Measurements from ENCODE around the gene TMEM132C.

The TMEM132C gene

DNA sequence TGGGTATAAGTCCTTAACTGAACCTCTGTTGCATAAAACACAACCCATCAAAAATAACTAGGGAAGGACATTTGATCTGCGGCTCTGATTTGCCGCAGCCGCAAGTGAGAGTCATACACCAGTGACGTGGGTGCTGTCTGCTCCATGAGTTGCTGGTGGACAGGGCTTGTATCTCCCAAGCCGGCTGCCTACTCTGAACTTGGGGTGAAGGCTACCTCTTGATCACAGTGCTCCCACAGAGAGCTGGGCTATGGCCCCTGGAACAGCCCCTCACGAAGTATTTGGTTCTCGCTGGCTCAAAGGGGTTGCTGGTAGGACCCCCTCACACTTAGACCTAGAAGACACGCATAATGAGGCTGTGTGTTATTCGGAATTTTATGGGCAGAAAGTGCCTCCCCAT, 118.8 kb downstream of the TMEM132C start:
- Histone ChIP-seq H3K27ac (ENCODE audit: extremely low read depth, low read depth, low read length) (no peak overlapping the region), H3K4me3 (ENCODE audit: low read depth, low read length) (no peak overlapping the region), H3K36me3 (ENCODE audit: control insufficient read depth in 2 of 2, insufficient read depth in 1 of 2, low read length in 2 of 2) (no peaks in the 10 kb centered on the region), H3K4me1 (ENCODE audit: control insufficient read depth, insufficient read depth, low read length) (no peaks in the 10 kb centered on the region), H3K9me3 (ENCODE audit: control insufficient read depth, insufficient read depth, low read depth, low read length) (no peaks in the 10 kb centered on the region)
- ChIA-PET POLR2A (no interaction called here), CTCF (no interaction called here)
- TF ChIP-seq ZNF391 (tag by site-specific recombination; IDR thresholded peaks at IDR 0.05; ENCODE audit: borderline replicate concordance, low read depth) (no peak), ZNF548 (tag by site-specific recombination; IDR thresholded peaks at IDR 0.05) (no peak), ZSCAN30 (tag by site-specific recombination; IDR thresholded peaks at IDR 0.05) (no peak), MZF1 (tag by site-specific recombination; IDR thresholded peaks at IDR 0.05; ENCODE audit: borderline replicate concordance) (no peak), ZNF404 (tag by site-specific recombination; IDR thresholded peaks at IDR 0.05) (no peak), ZNF341 (tag by site-specific recombination; IDR thresholded peaks at IDR 0.05; ENCODE audit: low read depth) (no peak), SCRT1 (tag by site-specific recombination; IDR thresholded peaks at IDR 0.05; ENCODE audit: borderline replicate concordance) (no peak), ZNF571 (tag by site-specific recombination; IDR thresholded peaks at IDR 0.05) (no peak), ZNF24 (tag by site-specific recombination; IDR thresholded peaks at IDR 0.05) (no peak), ZNF211 (tag by site-specific recombination; IDR thresholded peaks at IDR 0.05; ENCODE audit: low read depth) (no peak), MEIS1 (CRISPR knock-in tag; IDR thresholded peaks at IDR 0.05; ENCODE audit: borderline replicate concordance) (no peak)
- TF ChIP-seq, protein P1, sequence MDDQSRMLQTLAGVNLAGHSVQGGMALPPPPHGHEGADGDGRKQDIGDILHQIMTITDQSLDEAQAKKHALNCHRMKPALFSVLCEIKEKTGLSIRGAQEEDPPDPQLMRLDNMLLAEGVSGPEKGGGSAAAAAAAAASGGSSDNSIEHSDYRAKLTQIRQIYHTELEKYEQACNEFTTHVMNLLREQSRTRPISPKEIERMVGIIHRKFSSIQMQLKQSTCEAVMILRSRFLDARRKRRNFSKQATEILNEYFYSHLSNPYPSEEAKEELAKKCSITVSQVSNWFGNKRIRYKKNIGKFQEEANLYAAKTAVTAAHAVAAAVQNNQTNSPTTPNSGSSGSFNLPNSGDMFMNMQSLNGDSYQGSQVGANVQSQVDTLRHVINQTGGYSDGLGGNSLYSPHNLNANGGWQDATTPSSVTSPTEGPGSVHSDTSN (CRISPR knock-in tag; IDR thresholded peaks at IDR 0.05) = no peak
- TF ChIP-seq, protein P2, sequence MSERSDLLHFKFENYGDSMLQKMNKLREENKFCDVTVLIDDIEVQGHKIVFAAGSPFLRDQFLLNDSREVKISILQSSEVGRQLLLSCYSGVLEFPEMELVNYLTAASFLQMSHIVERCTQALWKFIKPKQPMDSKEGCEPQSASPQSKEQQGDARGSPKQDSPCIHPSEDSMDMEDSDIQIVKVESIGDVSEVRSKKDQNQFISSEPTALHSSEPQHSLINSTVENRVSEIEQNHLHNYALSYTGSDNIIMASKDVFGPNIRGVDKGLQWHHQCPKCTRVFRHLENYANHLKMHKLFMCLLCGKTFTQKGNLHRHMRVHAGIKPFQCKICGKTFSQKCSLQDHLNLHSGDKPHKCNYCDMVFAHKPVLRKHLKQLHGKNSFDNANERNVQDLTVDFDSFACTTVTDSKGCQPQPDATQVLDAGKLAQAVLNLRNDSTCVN (tag by site-specific recombination; optimal IDR thresholded peaks at IDR 0.05) = no peak
- TF ChIP-seq, protein P3, sequence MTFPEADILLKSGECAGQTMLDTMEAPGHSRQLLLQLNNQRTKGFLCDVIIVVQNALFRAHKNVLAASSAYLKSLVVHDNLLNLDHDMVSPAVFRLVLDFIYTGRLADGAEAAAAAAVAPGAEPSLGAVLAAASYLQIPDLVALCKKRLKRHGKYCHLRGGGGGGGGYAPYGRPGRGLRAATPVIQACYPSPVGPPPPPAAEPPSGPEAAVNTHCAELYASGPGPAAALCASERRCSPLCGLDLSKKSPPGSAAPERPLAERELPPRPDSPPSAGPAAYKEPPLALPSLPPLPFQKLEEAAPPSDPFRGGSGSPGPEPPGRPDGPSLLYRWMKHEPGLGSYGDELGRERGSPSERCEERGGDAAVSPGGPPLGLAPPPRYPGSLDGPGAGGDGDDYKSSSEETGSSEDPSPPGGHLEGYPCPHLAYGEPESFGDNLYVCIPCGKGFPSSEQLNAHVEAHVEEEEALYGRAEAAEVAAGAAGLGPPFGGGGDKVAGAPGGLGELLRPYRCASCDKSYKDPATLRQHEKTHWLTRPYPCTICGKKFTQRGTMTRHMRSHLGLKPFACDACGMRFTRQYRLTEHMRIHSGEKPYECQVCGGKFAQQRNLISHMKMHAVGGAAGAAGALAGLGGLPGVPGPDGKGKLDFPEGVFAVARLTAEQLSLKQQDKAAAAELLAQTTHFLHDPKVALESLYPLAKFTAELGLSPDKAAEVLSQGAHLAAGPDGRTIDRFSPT (tag by site-specific recombination; IDR thresholded peaks at IDR 0.05) = no peak

DNA sequence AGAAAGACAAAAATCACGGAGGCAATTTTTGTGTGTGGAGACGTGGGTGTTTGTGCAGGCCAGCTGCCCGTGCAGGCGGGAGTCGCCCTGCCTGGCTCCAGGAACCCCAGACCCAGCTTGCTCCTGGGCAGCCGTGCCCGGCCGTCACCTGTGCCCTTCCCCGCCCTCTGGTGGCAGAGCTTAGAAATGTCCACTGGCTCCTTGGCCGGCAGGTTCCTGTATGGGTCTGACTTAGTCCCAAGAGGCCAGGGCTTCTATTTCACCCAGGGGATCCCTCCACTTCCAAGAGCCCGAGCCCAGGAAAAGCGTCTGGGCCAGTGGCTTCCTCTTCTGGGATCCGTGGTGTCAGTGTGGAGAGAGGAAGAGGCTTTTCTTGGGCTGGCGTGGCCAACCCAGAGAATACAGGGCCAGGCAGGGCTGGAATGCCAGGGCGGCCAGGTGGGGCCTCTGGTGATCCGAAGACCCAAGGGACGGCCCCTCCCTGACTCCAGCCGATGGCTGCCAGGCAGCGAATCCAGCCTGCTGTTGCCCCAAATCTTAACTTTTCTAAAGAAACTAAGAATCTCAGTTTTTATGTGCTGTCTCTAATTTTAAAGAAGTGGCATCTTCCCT, 120.9 kb downstream of the TMEM132C start:
- ChIA-PET CTCF (interaction anchor here (0.7 to 3.1 kb wide), 4 partner anchors 13 to 1180 kb away, joined by 3 to 21 read pairs (median 4); no protein-coding TSS in a partner anchor), POLR2A (no interaction called here)
- Histone ChIP-seq H3K9me3 (ENCODE audit: control insufficient read depth, insufficient read depth, low read depth, low read length) (no peaks in the 10 kb centered on the region), H3K27ac (ENCODE audit: extremely low read depth, low read depth, low read length) (no peak overlapping the region), H3K36me3 (ENCODE audit: control insufficient read depth in 2 of 2, insufficient read depth in 1 of 2, low read length in 2 of 2) (no peaks in the 10 kb centered on the region), H3K4me1 (ENCODE audit: control insufficient read depth, insufficient read depth, low read length) (no peaks in the 10 kb centered on the region), H3K4me3 (ENCODE audit: low read depth, low read length) (no peak overlapping the region)
- TF ChIP-seq, protein P4, sequence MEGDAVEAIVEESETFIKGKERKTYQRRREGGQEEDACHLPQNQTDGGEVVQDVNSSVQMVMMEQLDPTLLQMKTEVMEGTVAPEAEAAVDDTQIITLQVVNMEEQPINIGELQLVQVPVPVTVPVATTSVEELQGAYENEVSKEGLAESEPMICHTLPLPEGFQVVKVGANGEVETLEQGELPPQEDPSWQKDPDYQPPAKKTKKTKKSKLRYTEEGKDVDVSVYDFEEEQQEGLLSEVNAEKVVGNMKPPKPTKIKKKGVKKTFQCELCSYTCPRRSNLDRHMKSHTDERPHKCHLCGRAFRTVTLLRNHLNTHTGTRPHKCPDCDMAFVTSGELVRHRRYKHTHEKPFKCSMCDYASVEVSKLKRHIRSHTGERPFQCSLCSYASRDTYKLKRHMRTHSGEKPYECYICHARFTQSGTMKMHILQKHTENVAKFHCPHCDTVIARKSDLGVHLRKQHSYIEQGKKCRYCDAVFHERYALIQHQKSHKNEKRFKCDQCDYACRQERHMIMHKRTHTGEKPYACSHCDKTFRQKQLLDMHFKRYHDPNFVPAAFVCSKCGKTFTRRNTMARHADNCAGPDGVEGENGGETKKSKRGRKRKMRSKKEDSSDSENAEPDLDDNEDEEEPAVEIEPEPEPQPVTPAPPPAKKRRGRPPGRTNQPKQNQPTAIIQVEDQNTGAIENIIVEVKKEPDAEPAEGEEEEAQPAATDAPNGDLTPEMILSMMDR (tag by site-specific recombination; IDR thresholded peaks at IDR 0.05) = peak; percentile 26; the same call in 1 of the 2 replicates
- TF ChIP-seq ZNF2 (tag by site-specific recombination; IDR thresholded peaks at IDR 0.05) = no peak

All from HEK293 (cell line).